ENCODE measurements around the gene ATP5F1E.
A peak's percentile ranks its signal among the peaks of the same experiment; 100 is the strongest.

Gene ATP5F1E

GRCh38 chr20:59032023-59032712 lies at the start of gene ATP5F1E:
Gene ATP5F1E (minus strand): TSS chr20:59032335. CDS start chr20:59032251, 84 bp downstream.
- DNase-seq: peak; percentile 95

GRCh38 chr20:59081036-59081435 lies 48.9 kb upstream of the ATP5F1E start:
- DNase-seq: no peak

- no peak for DNase-seq
Measured at GRCh38 chr20:59078231-59078630, 46.1 kb upstream of the ATP5F1E start.

GRCh38 chr20:59077705-59078104 lies 45.6 kb upstream of the ATP5F1E start:
- no peak for DNase-seq

GRCh38 chr20:59075934-59076508 lies 43.9 kb upstream of the ATP5F1E start:
- no peak for DNase-seq

GRCh38 chr20:59074456-59074855 lies 42.3 kb upstream of the ATP5F1E start:
- peak; percentile 40 for DNase-seq

GRCh38 chr20:59073582-59073981 lies 41.4 kb upstream of the ATP5F1E start:
- DNase-seq: no peak

- no peak for DNase-seq
Measured at GRCh38 chr20:59071216-59071615, 39.1 kb upstream of the ATP5F1E start.

- no peak for DNase-seq
Measured at GRCh38 chr20:59069026-59069425, 36.9 kb upstream of the ATP5F1E start.

GRCh38 chr20:59068534-59068933 lies 36.4 kb upstream of the ATP5F1E start:
- DNase-seq: no peak

- DNase-seq: no peak
Measured at GRCh38 chr20:59064214-59064722, 32.1 kb upstream of the ATP5F1E start.

- peak; percentile 70 for DNase-seq
Measured at GRCh38 chr20:59063358-59064213, 31.5 kb upstream of the ATP5F1E start.

GRCh38 chr20:59062081-59062480 lies 29.9 kb upstream of the ATP5F1E start:
- DNase-seq: no peak

GRCh38 chr20:59055302-59055701 lies 23.2 kb upstream of the ATP5F1E start:
- DNase-seq: peak; percentile 9

GRCh38 chr20:59051666-59052185 lies 19.6 kb upstream of the ATP5F1E start:
- no peak for DNase-seq

- DNase-seq: no peak
Measured at GRCh38 chr20:59050437-59050836, 18.3 kb upstream of the ATP5F1E start.

- DNase-seq: no peak
Measured at GRCh38 chr20:59048681-59049030, 16.5 kb upstream of the ATP5F1E start.

GRCh38 chr20:59047938-59048680 lies 16.0 kb upstream of the ATP5F1E start:
- DNase-seq: peak; percentile 76

GRCh38 chr20:59046862-59047261 lies 14.7 kb upstream of the ATP5F1E start:
- DNase-seq: no peak

- no peak for DNase-seq
Measured at GRCh38 chr20:59044796-59045195, 12.7 kb upstream of the ATP5F1E start.

- DNase-seq: no peak
Measured at GRCh38 chr20:59044295-59044694, 12.2 kb upstream of the ATP5F1E start.

GRCh38 chr20:59043698-59044097 lies 11.6 kb upstream of the ATP5F1E start:
- DNase-seq: peak; percentile 39
